Measurements from ENCODE around the gene RALB. TPM values are rescaled to one million over a fixed set of nuclear protein-coding genes. Genes with fewer than 3 reads are reported as not detected.

The RALB gene
- total and polyA plus RNA-seq, 2 of the 4 experiments (the other 2 are of a cell fraction), result 53.6 to 54.7 TPM

- in situ Hi-C loops (cut with MboI; ENCODE audit: low sequenced_read_pairs) (loop anchor here (5.0 to 25.0 kb wide), 3 partner anchors 334 to 731 kb away; no protein-coding TSS in a partner anchor), dilution Hi-C loops (cut with HindIII; ENCODE audit: low sequenced_read_pairs, unreplicated experiment) (no loop called here), intact Hi-C loops (cut with micrococcal nuclease) (loop anchor here (1.0 kb wide), 3 partner anchors 210 to 337 kb away; no protein-coding TSS in a partner anchor)
- H3K9ac ChIP-seq (ENCODE audit: low read depth, low read length), result no peak overlapping the region; the same call in 1 of the 2 replicates
- peaks cover 12% of the 10 kb centered on the region for H4K20me1 ChIP-seq (ENCODE audit: insufficient read depth, low read length)
- peak overlapping the region; percentile 81 for H2AFZ ChIP-seq (replicated peaks; ENCODE audit: low read length, poor library complexity)
- no peak overlapping the region for H3K56ac ChIP-seq (ENCODE audit: extremely low read depth, insufficient read depth, low read length)
- H3K4me3 ChIP-seq (ENCODE audit: insufficient read depth, low read depth, low read length), result no peak overlapping the region
- H3K9me3 ChIP-seq (ENCODE audit: control insufficient read depth, insufficient read depth, low read length), result no peaks in the 10 kb centered on the region
- ATAC-seq (ENCODE audit: low read depth) (peak; percentile 84), DNase-seq (peak; percentile 68)
- peaks cover 90% of the 10 kb centered on the region for H3K27me3 ChIP-seq (ENCODE audit: control insufficient read depth, insufficient read depth, low read length)
- no peak overlapping the region for H2BK5ac ChIP-seq (ENCODE audit: low read depth, low read length, poor library complexity, severe bottlenecking)
- H3K4me1 ChIP-seq (ENCODE audit: control insufficient read depth, insufficient read depth, low read length), result peaks cover 6% of the 10 kb centered on the region; the same call in 1 of the 2 replicates
- no peak overlapping the region for H3K4ac ChIP-seq (ENCODE audit: low read depth, low read length)
- no peak overlapping the region for H2BK15ac ChIP-seq (ENCODE audit: low read depth, low read length)
- H3K18ac ChIP-seq (ENCODE audit: low read depth, low read length), result no peak overlapping the region
- TF ChIP-seq MXI1 (IDR thresholded peaks at IDR 0.05; ENCODE audit: borderline replicate concordance, low read depth, low read length) (no peak), POLR2A (IDR thresholded peaks at IDR 0.05; ENCODE audit: low read depth, low read length) (no peak), CTCF (conservative IDR thresholded peaks at IDR 0.05; ENCODE audit: low read depth, low read length) (peak; percentile 92), RAD21 (IDR thresholded peaks at IDR 0.05; ENCODE audit: low read length) (peak; percentile 97), SMC3 (IDR thresholded peaks at IDR 0.05; ENCODE audit: low read depth, low read length) (peak; percentile 98), FOS (IDR thresholded peaks at IDR 0.05; ENCODE audit: low read depth, low read length) (no peak), MAZ (IDR thresholded peaks at IDR 0.05; ENCODE audit: borderline replicate concordance, low read depth, low read length) (peak; percentile 29; the same call in 1 of the 2 replicates)
- no peak overlapping the region for H2BK120ac ChIP-seq (ENCODE audit: low read depth, low read length)
- H3K23ac ChIP-seq (ENCODE audit: low read depth, low read length), result no peak overlapping the region
- no peak overlapping the region for H4K5ac ChIP-seq (ENCODE audit: low read depth, low read length)
- H4K91ac ChIP-seq (ENCODE audit: insufficient read depth, low read depth, low read length), result no peak overlapping the region
- no peak overlapping the region for H3K14ac ChIP-seq (replicated peaks; ENCODE audit: low read depth, low read length)
- H2AK5ac ChIP-seq (ENCODE audit: low read depth, low read length), result peak overlapping the region; percentile 51; the same call in 1 of the 2 replicates
- H2BK20ac ChIP-seq (ENCODE audit: low read depth, low read length), result no peak overlapping the region
- H3K27ac ChIP-seq (ENCODE audit: insufficient read depth, low read length), result no peak overlapping the region
- ChIA-PET CTCF (interaction anchor here (0.6 to 3.2 kb wide), 8 partner anchors 12 to 338 kb away, joined by 3 to 34 read pairs (median 4); no protein-coding TSS in a partner anchor), POLR2A (ENCODE audit: unreplicated experiment) (no interaction called here)
- H3K4me2 ChIP-seq (ENCODE audit: low read depth, low read length), result peak overlapping the region; percentile 47; the same call in 1 of the 2 replicates
- H4K8ac ChIP-seq (ENCODE audit: low read depth in 2 of 2, low read length in 2 of 2), result no peak overlapping the region
- no TSS peak for BruUV-seq (replicated peaks)
- no peaks in the 10 kb centered on the region for H3K9me1 ChIP-seq (ENCODE audit: insufficient read depth, low read length)
- H2AK9ac ChIP-seq (replicated peaks; ENCODE audit: low read depth, low read length, poor library complexity), result peak overlapping the region; percentile 86
- no peaks in the 10 kb centered on the region for H3K79me1 ChIP-seq (ENCODE audit: low read depth in 1 of 2, low read length in 2 of 2)
- WGBS, 2 experiments (ENCODE audit: extremely low coverage in 2 of 2, insufficient read length in 1 of 2), result 4% methylated on average over 25 of the region's 43 CpGs; no CpG with 5 or more reads in 1 of the 2 experiments
- no peaks in the 10 kb centered on the region for H3K36me3 ChIP-seq (ENCODE audit: control insufficient read depth, insufficient read depth, low read length)
Observed at GRCh38 chr2:120343433-120344105, 90.9 kb downstream of the RALB start.
